Naive thymus-derived CD4-positive, alpha-beta T cell (primary cell): Measurements from ENCODE around the gene PAX6. TPM values are rescaled to one million over a fixed set of nuclear protein-coding genes. Genes with fewer than 3 reads are reported as not detected.
A peak's percentile ranks its signal among the peaks of the same experiment; 100 is the strongest.

ENCODE experiments used
- ATAC-seq: fragments of 150-1000 bp; cut with Tn5 transposase; 2 replicates; pipeline ENCODE4 v1.10.0; 2021; ENCODE audit warnings: mild to moderate bottlenecking, moderate library complexity
- CTCF ChIA-PET: fragments of 350-600 bp; sonication (Branson Sonifier 250); formaldehyde crosslinking; loops from one replicate; lab custom pipeline; 2021; ENCODE audit warnings: antibody characterized with exemption; lab: Charles Lee
- POLR2A ChIA-PET: fragments of 350-600 bp; sonication (Branson Sonifier 250); formaldehyde crosslinking; loops from one replicate; lab custom pipeline; 2021; ENCODE audit warnings: antibody characterized with exemption, inconsistent platforms; lab: Charles Lee
- DNase-seq, 9 donors: peaks; one replicate each; pipeline versions ENCODE4 v3.0.0 to v3.0.0-alpha.2; 2020 to 2022; ENCODE audit warnings: mixed read lengths in 1 of 9
- H3K27ac ChIP-seq: one replicate; pipeline ENCODE4 v1.7.0; 2013; ENCODE audit warnings: mild to moderate bottlenecking, low read depth, low read length, moderate library complexity
- H3K27me3 ChIP-seq, 2 donors: one replicate each; pipeline ENCODE4 v1.7.0; 2013; ENCODE audit warnings: low read length in 2 of 2, mild to moderate bottlenecking in 2 of 2, moderate library complexity in 2 of 2; ENCODE audit not compliant: control insufficient read depth in 2 of 2, insufficient read depth in 2 of 2
- H3K36me3 ChIP-seq, 3 experiments: 1 replicate in 2 of 3; 2 replicates in 1 of 3; pipeline ENCODE4 v1.7.0; 2013; ENCODE audit warnings: low read length in 3 of 3, mild to moderate bottlenecking in 3 of 3, moderate library complexity in 1 of 3; ENCODE audit not compliant: insufficient read depth in 3 of 3, control insufficient read depth in 2 of 3
- H3K4me1 ChIP-seq, 2 donors: one replicate each; pipeline ENCODE4 v1.7.0; 2013; ENCODE audit warnings: low read length in 2 of 2, mild to moderate bottlenecking in 2 of 2, moderate library complexity in 1 of 2; ENCODE audit not compliant: control insufficient read depth in 2 of 2, insufficient read depth in 2 of 2
- H3K4me3 ChIP-seq: 2 replicates; pipeline ENCODE4 v1.7.0; 2013; ENCODE audit warnings: mild to moderate bottlenecking, low read length
- H3K9me3 ChIP-seq, 3 experiments: 1 replicate in 2 of 3; 2 replicates in 1 of 3; pipeline ENCODE4 v1.7.0; 2013; ENCODE audit warnings: low read length in 3 of 3; ENCODE audit not compliant: control insufficient read depth in 2 of 3
- H3K27ac Mint-ChIP-seq, 9 donors: one replicate each; pipeline ENCODE4 v1.8.0; 2020 to 2022; ENCODE audit warnings: mixed read lengths in 9 of 9, mild to moderate bottlenecking in 8 of 9, moderate library complexity in 5 of 9, inconsistent platforms in 2 of 9
- H3K27me3 Mint-ChIP-seq, 5 donors: one replicate each; pipeline ENCODE4 v1.8.0; 2021 to 2022; ENCODE audit warnings: mixed read lengths in 5 of 5, mild to moderate bottlenecking in 1 of 5
- H3K36me3 Mint-ChIP-seq, 5 donors: one replicate each; pipeline ENCODE4 v1.8.0; 2020 to 2022; ENCODE audit warnings: mixed read lengths in 5 of 5, mild to moderate bottlenecking in 3 of 5, inconsistent platforms in 1 of 5
- H3K4me1 Mint-ChIP-seq, 7 donors: one replicate each; pipeline ENCODE4 v1.8.0; 2020 to 2022; ENCODE audit warnings: mixed read lengths in 7 of 7, mild to moderate bottlenecking in 3 of 7, inconsistent platforms in 1 of 7
- H3K4me3 Mint-ChIP-seq, 10 donors: one replicate each; pipeline ENCODE4 v1.8.0; 2020 to 2022; ENCODE audit warnings: mild to moderate bottlenecking in 10 of 10, mixed read lengths in 10 of 10, moderate library complexity in 6 of 10, inconsistent platforms in 2 of 10
- H3K9me3 Mint-ChIP-seq, 11 donors: one replicate each; pipeline ENCODE4 v1.8.0; 2020 to 2022; ENCODE audit warnings: mixed read lengths in 11 of 11, mild to moderate bottlenecking in 4 of 11, inconsistent platforms in 1 of 11, moderate library complexity in 1 of 11
- intact Hi-C, 2 donors: fragments of 100-400 bp; cut with micrococcal nuclease; formaldehyde crosslinking; loops; one replicate each; pipeline ENCODE4 v1.15.1; 2023
- polyA plus RNA-seq, 2 donors: library from polyadenylated mRNA; unstranded; fragments of 300-500 nt; fragmentation: Illumina TruSeq; gene quantifications; one replicate each; pipeline ENCODE4 v1.2.3, GENCODE V29; 2021
- total RNA-seq, 6 experiments: library from RNA in 5 of 6; stranded (reverse) in 5 of 6; gene quantifications; 1 replicate in 5 of 6; 2 replicates in 1 of 6; pipeline ENCODE4 v1.2.3 and lab custom pipeline; 2021 to 2026

The PAX6 gene
- total and polyA plus RNA-seq, 7 experiments from 2014 or later: not detected

GRCh38 chr11:31816468-31817053 lies 5.4 kb upstream of the PAX6 start:
- H3K27me3 ChIP-seq: peaks cover 7 to 55% of the 10 kb centered on the region in 2 donors
- H3K9me3 ChIP-seq: no peaks in the 10 kb centered on the region
- H3K4me1 Mint-ChIP-seq: peaks cover 10 to 57% (median 44%) of the 10 kb centered on the region in 7 donors
- ChIA-PET POLR2A (no interaction called here), CTCF (no interaction called here)
- peaks cover 16 to 22% of the 10 kb centered on the region in 2 donors for H3K4me1 ChIP-seq
- DNase-seq (no peak), ATAC-seq (no peak)
- no peaks in the 10 kb centered on the region for H3K36me3 ChIP-seq
- intact Hi-C loops: loop anchor here (2.0 to 10.0 kb wide), 5 partner anchors 14 to 616 kb away; partner anchors contain the start of genes DCDC1 (in 1 of the 2) and DNAJC24 (in 1 of the 2)
- peaks cover 62 to 86% (median 67%) of the 10 kb centered on the region in 5 donors for H3K27me3 Mint-ChIP-seq
- H3K36me3 Mint-ChIP-seq: peaks cover 0 to 3% (median 1%) of the 10 kb centered on the region in 5 donors
- H3K4me3 ChIP-seq: no peak overlapping the region
- peak overlapping the region; percentile 25 to 84 (median 76) for H3K4me3 Mint-ChIP-seq
- H3K27ac ChIP-seq: no peak overlapping the region
- peaks cover 0 to 5% (median 2%) of the 10 kb centered on the region in 11 donors for H3K9me3 Mint-ChIP-seq
- H3K27ac Mint-ChIP-seq: peak overlapping the region in 1 of 9 donors; percentile 76

GRCh38 chr11:31815711-31816467 lies 4.8 kb upstream of the PAX6 start:
- ChIA-PET POLR2A (no interaction called here), CTCF (no interaction called here)
- DNase-seq (no peak), ATAC-seq (no peak)
- intact Hi-C loops: loop anchor here (2.0 to 10.0 kb wide), 5 partner anchors 13 to 616 kb away; partner anchors contain the start of genes DCDC1 (in 1 of the 2) and DNAJC24 (in 1 of the 2)
- H3K36me3 ChIP-seq: no peaks in the 10 kb centered on the region
- peaks cover 0 to 6% (median 0%) of the 10 kb centered on the region in 5 donors for H3K36me3 Mint-ChIP-seq
- no peak overlapping the region for H3K4me3 ChIP-seq
- no peak overlapping the region for H3K27ac ChIP-seq
- H3K9me3 ChIP-seq: no peaks in the 10 kb centered on the region
- peaks cover 7 to 50% of the 10 kb centered on the region in 2 donors for H3K27me3 ChIP-seq
- H3K9me3 Mint-ChIP-seq: peaks cover 0 to 2% (median 0%) of the 10 kb centered on the region in 11 donors
- H3K27ac Mint-ChIP-seq: peak overlapping the region in 1 of 9 donors; percentile 76
- H3K4me3 Mint-ChIP-seq: peak overlapping the region; percentile 25 to 84 (median 74)
- peaks cover 61 to 86% (median 65%) of the 10 kb centered on the region in 5 donors for H3K27me3 Mint-ChIP-seq
- peaks cover 16 to 25% of the 10 kb centered on the region in 2 donors for H3K4me1 ChIP-seq
- peaks cover 13 to 62% (median 48%) of the 10 kb centered on the region in 7 donors for H3K4me1 Mint-ChIP-seq

GRCh38 chr11:31814176-31814868 lies 3.2 kb upstream of the PAX6 start:
- Histone ChIP-seq H3K4me1 (peaks cover 16 to 30% of the 10 kb centered on the region in 2 donors), H3K9me3 (no peaks in the 10 kb centered on the region), H3K27ac (no peak overlapping the region), H3K36me3 (no peaks in the 10 kb centered on the region), H3K4me3 (no peak overlapping the region), H3K27me3 (peaks cover 7 to 55% of the 10 kb centered on the region in 2 donors)
- intact Hi-C loops: loop anchor here (10.0 kb wide), 3 partner anchors 330 to 450 kb away; partner anchors contain the start of genes DCDC1 (in 1 of the 2) and DNAJC24 (in 1 of the 2)
- peaks cover 20 to 73% (median 57%) of the 10 kb centered on the region in 7 donors for H3K4me1 Mint-ChIP-seq
- DNase-seq (no peak), ATAC-seq (no peak)
- H3K27ac Mint-ChIP-seq: peak overlapping the region in 1 of 9 donors; percentile 23
- peaks cover 0 to 5% (median 0%) of the 10 kb centered on the region in 11 donors for H3K9me3 Mint-ChIP-seq
- CTCF ChIA-PET: no interaction called here
- H3K27me3 Mint-ChIP-seq: peaks cover 60 to 80% (median 65%) of the 10 kb centered on the region in 5 donors
- peak overlapping the region in 8 of 10 donors; percentile 36 to 83 (median 59) for H3K4me3 Mint-ChIP-seq
- H3K36me3 Mint-ChIP-seq: peaks cover 0 to 12% (median 0%) of the 10 kb centered on the region in 5 donors
- POLR2A ChIA-PET: no interaction called here

GRCh38 chr11:31813391-31814175 lies 2.5 kb upstream of the PAX6 start:
- Mint-ChIP-seq H3K4me1 (peaks cover 25 to 79% (median 64%) of the 10 kb centered on the region in 7 donors), H3K36me3 (peaks cover 0 to 17% (median 0%) of the 10 kb centered on the region in 5 donors), H3K9me3 (peaks cover 0 to 8% (median 0%) of the 10 kb centered on the region in 11 donors), H3K27ac (peak overlapping the region in 1 of 9 donors; percentile 49), H3K27me3 (peaks cover 65 to 82% (median 68%) of the 10 kb centered on the region in 5 donors), H3K4me3 (peak overlapping the region in 9 of 10 donors; percentile 59 to 90 (median 82))
- Histone ChIP-seq H3K27ac (no peak overlapping the region), H3K9me3 (no peaks in the 10 kb centered on the region), H3K4me1 (peaks cover 16 to 33% of the 10 kb centered on the region in 2 donors), H3K27me3 (peaks cover 6 to 56% of the 10 kb centered on the region in 2 donors), H3K36me3 (no peaks in the 10 kb centered on the region), H3K4me3 (no peak overlapping the region)
- CTCF ChIA-PET: no interaction called here
- POLR2A ChIA-PET: no interaction called here
- no peak for DNase-seq
- intact Hi-C loops: loop anchor here (2.0 to 10.0 kb wide), 4 partner anchors 13 to 449 kb away; partner anchors contain the start of genes DCDC1 (in 1 of the 2) and DNAJC24 (in 1 of the 2)
- ATAC-seq: no peak

GRCh38 chr11:31812383-31813381 lies 1.6 kb upstream of the PAX6 start:
- Histone ChIP-seq H3K4me1 (peaks cover 16 to 33% of the 10 kb centered on the region in 2 donors), H3K36me3 (no peaks in the 10 kb centered on the region), H3K27ac (no peak overlapping the region), H3K9me3 (no peaks in the 10 kb centered on the region), H3K4me3 (peak overlapping the region; percentile 46), H3K27me3 (peaks cover 6 to 64% of the 10 kb centered on the region in 2 donors)
- peaks cover 0 to 17% (median 5%) of the 10 kb centered on the region in 5 donors for H3K36me3 Mint-ChIP-seq
- H3K27ac Mint-ChIP-seq: peak overlapping the region in 2 of 9 donors; percentile 59 to 62
- peak overlapping the region; percentile 73 to 90 (median 84) for H3K4me3 Mint-ChIP-seq
- peaks cover 25 to 75% (median 64%) of the 10 kb centered on the region in 7 donors for H3K4me1 Mint-ChIP-seq
- intact Hi-C loops: loop anchor here (2.0 to 10.0 kb wide), 4 partner anchors 14 to 448 kb away; partner anchors contain the start of genes DCDC1 (in 1 of the 2) and DNAJC24 (in 1 of the 2)
- peaks cover 0 to 13% (median 2%) of the 10 kb centered on the region in 11 donors for H3K9me3 Mint-ChIP-seq
- DNase-seq: no peak
- POLR2A ChIA-PET: no interaction called here
- H3K27me3 Mint-ChIP-seq: peaks cover 67 to 82% (median 72%) of the 10 kb centered on the region in 5 donors
- ATAC-seq: no peak
- CTCF ChIA-PET: no interaction called here
